Liver (tissue), 9 donors: ENCODE measurements around the gene SLC18A2. TPM values are rescaled to one million over a fixed set of nuclear protein-coding genes. Genes with fewer than 3 reads are reported as not detected.

ENCODE experiments used
- DNase-seq: peaks from one replicate; pipeline ENCODE4 v3.0.0-alpha.2; 2017; ENCODE audit warnings: low spot score
- H3K27ac ChIP-seq, 2 donors: one replicate each; pipeline ENCODE4 v1.7.0; 2013; ENCODE audit warnings: inconsistent platforms in 2 of 2, low read length in 2 of 2, control low read depth in 1 of 2, low read depth in 1 of 2, mild to moderate bottlenecking in 1 of 2
- H3K27me3 ChIP-seq, 4 donors: one replicate each; pipeline versions ENCODE4 v1.6.1 to v1.7.0; 2013; ENCODE audit warnings: low read length in 3 of 4, inconsistent platforms in 1 of 4, mild to moderate bottlenecking in 1 of 4, moderate library complexity in 1 of 4; ENCODE audit not compliant: control insufficient read depth in 4 of 4, insufficient read depth in 4 of 4
- H3K36me3 ChIP-seq, 4 donors: one replicate each; pipeline versions ENCODE4 v1.6.1 to v1.7.0; 2013; ENCODE audit warnings: low read length in 3 of 4, mild to moderate bottlenecking in 3 of 4, low read depth in 1 of 4, moderate library complexity in 1 of 4; ENCODE audit not compliant: control insufficient read depth in 4 of 4, insufficient read depth in 3 of 4
- H3K4me1 ChIP-seq, 4 donors: one replicate each; pipeline versions ENCODE4 v1.6.1 to v1.7.0; 2013; ENCODE audit warnings: low read length in 3 of 4, mild to moderate bottlenecking in 3 of 4, moderate library complexity in 1 of 4; ENCODE audit not compliant: control insufficient read depth in 4 of 4, insufficient read depth in 4 of 4
- H3K4me3 ChIP-seq, 3 donors: one replicate each; pipeline versions ENCODE4 v1.6.1 to v1.7.0; 2013; ENCODE audit warnings: low read length in 3 of 3, control low read depth in 1 of 3, low read depth in 1 of 3, mild to moderate bottlenecking in 1 of 3
- H3K9ac ChIP-seq, 2 donors: one replicate each; pipeline ENCODE4 v1.7.0; 2013; ENCODE audit warnings: low read length in 2 of 2, mild to moderate bottlenecking in 2 of 2, moderate library complexity in 2 of 2, control low read depth in 1 of 2, low read depth in 1 of 2
- H3K9me3 ChIP-seq, 4 donors: one replicate each; pipeline versions ENCODE4 v1.6.1 to v1.7.0; 2013; ENCODE audit warnings: low read length in 3 of 4; ENCODE audit not compliant: control insufficient read depth in 4 of 4
- CTCF ChIP-seq: fragments of 150-350 bp; IDR thresholded peaks from 2 replicates; pipeline ENCODE4 v1.5.1; 2017; ENCODE audit warnings: improper control_type of control experiment, low read depth, low read length; ENCODE audit not compliant: missing input control
- EGR1 ChIP-seq, 2 donors: IDR thresholded peaks; 2 replicates each; pipeline ENCODE4 v1.6.1; 2016 to 2018; ENCODE audit warnings: antibody characterized with exemption in 2 of 2, low read depth in 2 of 2
- FOXA1 ChIP-seq: IDR thresholded peaks from 2 replicates; pipeline ENCODE4 v1.6.1; 2016; ENCODE audit warnings: antibody characterized with exemption
- MAX ChIP-seq: IDR thresholded peaks from 2 replicates; pipeline ENCODE4 v1.6.1; 2016; ENCODE audit warnings: antibody characterized with exemption
- RAD21 ChIP-seq, 2 donors: IDR thresholded peaks; 2 replicates each; pipeline ENCODE4 v1.6.1; 2016; ENCODE audit warnings: antibody characterized with exemption in 2 of 2, mild to moderate bottlenecking in 2 of 2
- REST ChIP-seq: IDR thresholded peaks from 2 replicates; pipeline ENCODE4 v1.6.1; 2016; ENCODE audit warnings: antibody characterized with exemption, mild to moderate bottlenecking
- WGBS: extraction: QIAGEN DNeasy Blood & Tissue Kit; methylation state at CpG from one replicate; pipeline ENCODE4 v1.1.7; 2013; 5-methylcytosine and 5-hydroxymethylcytosine counted together
- polyA plus RNA-seq, 2 donors: library from polyadenylated mRNA; stranded (reverse) in 1 of 2; unstranded in 1 of 2; fragments of 200-250 nt in 1 of 2; fragments of >200 nt in 1 of 2; fragmentation: Nextera tagmentation in 1 of 2; extraction: Ambion mirVana in 1 of 2; gene quantifications; one replicate each; pipeline versions ENCODE4 v1.2.1 to v1.2.3, GENCODE V29; 2013 to 2015
- total RNA-seq, 2 donors: library from RNA; depleted of rRNA; stranded (reverse); fragments of >200 nt; gene quantifications; one replicate each; pipeline ENCODE4 v1.2.3, GENCODE V29; 2014
- TF ChIP-seq, protein P1 (sequence below): IDR thresholded peaks from 2 replicates; pipeline ENCODE4 v1.6.1; 2016; ENCODE audit warnings: antibody characterized with exemption
- donor health status: healthy.
- donor health status: healthy.
- donor health status: healthy.
- donor health status: healthy.
- donor health status: healthy.

The SLC18A2 gene
- total and polyA plus RNA-seq, 4 donors, result 0.92 to 3.7 (median 1.4) TPM

DNA sequence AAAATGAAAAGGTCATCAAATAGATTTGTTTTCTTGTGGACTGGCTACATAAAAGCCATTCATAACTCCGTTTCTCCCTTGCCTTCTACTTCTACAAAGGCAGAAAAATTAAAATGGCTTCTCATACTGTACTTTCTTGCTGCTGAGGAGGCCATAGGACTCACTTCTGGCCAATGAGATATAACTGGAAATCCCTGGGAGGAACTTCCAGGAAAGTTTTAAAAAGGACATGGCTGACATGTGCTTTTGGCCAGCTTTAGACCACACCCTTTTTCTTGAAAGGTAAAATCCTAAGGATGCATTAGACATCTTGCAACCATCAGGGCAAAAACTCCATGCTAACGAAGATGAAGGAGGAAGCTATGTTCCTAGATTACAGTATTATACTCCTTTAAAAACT lies 75.8 kb downstream of the SLC18A2 start:
- DNase-seq, result no peak
- Histone ChIP-seq H3K4me3 (no peak overlapping the region), H3K27me3 (no peaks in the 10 kb centered on the region), H3K4me1 (peaks cover 0 to 6% (median 4%) of the 10 kb centered on the region in 4 donors), H3K9ac (no peak overlapping the region), H3K36me3 (peaks cover 0 to 13% (median 4%) of the 10 kb centered on the region in 4 donors), H3K9me3 (no peaks in the 10 kb centered on the region), H3K27ac (no peak overlapping the region)
- TF ChIP-seq MAX (no peak), CTCF (no peak)
- TF ChIP-seq, protein P1, sequence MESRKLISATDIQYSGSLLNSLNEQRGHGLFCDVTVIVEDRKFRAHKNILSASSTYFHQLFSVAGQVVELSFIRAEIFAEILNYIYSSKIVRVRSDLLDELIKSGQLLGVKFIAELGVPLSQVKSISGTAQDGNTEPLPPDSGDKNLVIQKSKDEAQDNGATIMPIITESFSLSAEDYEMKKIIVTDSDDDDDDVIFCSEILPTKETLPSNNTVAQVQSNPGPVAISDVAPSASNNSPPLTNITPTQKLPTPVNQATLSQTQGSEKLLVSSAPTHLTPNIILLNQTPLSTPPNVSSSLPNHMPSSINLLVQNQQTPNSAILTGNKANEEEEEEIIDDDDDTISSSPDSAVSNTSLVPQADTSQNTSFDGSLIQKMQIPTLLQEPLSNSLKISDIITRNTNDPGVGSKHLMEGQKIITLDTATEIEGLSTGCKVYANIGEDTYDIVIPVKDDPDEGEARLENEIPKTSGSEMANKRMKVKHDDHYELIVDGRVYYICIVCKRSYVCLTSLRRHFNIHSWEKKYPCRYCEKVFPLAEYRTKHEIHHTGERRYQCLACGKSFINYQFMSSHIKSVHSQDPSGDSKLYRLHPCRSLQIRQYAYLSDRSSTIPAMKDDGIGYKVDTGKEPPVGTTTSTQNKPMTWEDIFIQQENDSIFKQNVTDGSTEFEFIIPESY, result no peak
- 96% methylated on average over 2 of the region's 2 CpGs for WGBS

DNA sequence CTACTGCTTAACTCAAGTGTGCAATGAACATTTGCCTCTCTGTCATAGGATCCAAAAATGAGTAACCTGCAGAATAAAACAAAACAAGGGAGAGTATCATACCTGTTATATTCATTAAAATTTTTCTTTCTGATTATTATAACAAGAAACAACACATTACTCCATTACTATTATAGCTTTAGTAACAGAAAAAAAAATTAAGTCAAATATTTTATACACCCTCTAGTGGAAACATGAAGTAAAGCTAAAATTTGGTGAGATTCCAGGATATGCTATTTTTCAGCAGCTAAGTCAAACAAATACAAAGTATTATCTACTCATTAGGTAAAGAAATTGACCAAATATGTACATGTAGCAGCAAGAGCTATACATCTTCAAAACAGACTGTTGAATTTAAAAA lies 78.0 kb downstream of the SLC18A2 start:
- peaks cover 0 to 12% (median 4%) of the 10 kb centered on the region in 4 donors for H3K4me1 ChIP-seq
- no peak overlapping the region for H3K27ac ChIP-seq
- no peaks in the 10 kb centered on the region for H3K27me3 ChIP-seq
- peaks cover 0 to 6% (median 2%) of the 10 kb centered on the region in 4 donors for H3K36me3 ChIP-seq
- no peak overlapping the region for H3K9ac ChIP-seq
- TF ChIP-seq CTCF (peak; percentile 32), RAD21 (IDR thresholded peaks at IDR 0.05) (peak in 1 of 2 donors; percentile 47)
- TF ChIP-seq, protein P1, result no peak
- no peak overlapping the region for H3K4me3 ChIP-seq
- H3K9me3 ChIP-seq, result no peaks in the 10 kb centered on the region
- no peak for DNase-seq

GRCh38 chr10:117320050-117320665 lies 79.2 kb downstream of the SLC18A2 start:
- Histone ChIP-seq H3K4me1 (peaks cover 0 to 12% (median 4%) of the 10 kb centered on the region in 4 donors), H3K9ac (no peak overlapping the region), H3K27ac (no peak overlapping the region), H3K4me3 (no peak overlapping the region), H3K36me3 (peaks cover 0 to 4% (median 1%) of the 10 kb centered on the region in 4 donors), H3K9me3 (no peaks in the 10 kb centered on the region), H3K27me3 (no peaks in the 10 kb centered on the region)
- TF ChIP-seq RAD21 (IDR thresholded peaks at IDR 0.05) (peak; percentile 67 to 76), FOXA1 (no peak), REST (no peak), EGR1 (IDR thresholded peaks at IDR 0.05; ENCODE audit: low read depth in 2 of 2) (no peak), CTCF (peak; percentile 51)
- DNase-seq, result no peak
- 59% methylated on average over 1 of the region's 1 CpG for WGBS
